B cell (primary cell): Measurements from ENCODE around the gene ALPL.

Experiments used
- CTCF ChIP-seq: fragments of 200-600 bp; IDR thresholded peaks from one replicate; pipeline ENCODE4 v1.8.0; 2022; ENCODE audit warnings: antibody characterized with exemption, mild to moderate bottlenecking
- EZH2 ChIP-seq: IDR thresholded peaks from 2 replicates; pipeline ENCODE4 v1.6.1; 2012; ENCODE audit warnings: borderline replicate concordance, low read depth, mild to moderate bottlenecking, moderate library complexity, low read length; ENCODE audit not compliant: insufficient read depth, poor library complexity, severe bottlenecking

- TF ChIP-seq CTCF (no peak), EZH2 (no peak)
Measured at GRCh38 chr1:21494196-21494595, 15.0 kb upstream of the ALPL start.
